Nephron (organoid): ENCODE data around the gene RAET1L.
A peak's percentile ranks its signal among the peaks of the same experiment; 100 is the strongest.

Source experiments
- H3K27ac Mint-ChIP-seq, 3 experiments: 2 replicates each; pipeline ENCODE4 v1.8.0; 2020; ENCODE audit warnings: mixed read lengths in 3 of 3, mild to moderate bottlenecking in 2 of 3, moderate library complexity in 1 of 3
- H3K27me3 Mint-ChIP-seq: 2 replicates; pipeline ENCODE4 v1.8.0; 2021; ENCODE audit warnings: low read depth, mild to moderate bottlenecking, moderate library complexity, mixed read lengths
- H3K36me3 Mint-ChIP-seq: 2 replicates; pipeline ENCODE4 v1.8.0; 2020; ENCODE audit warnings: low read depth, mixed read lengths
- H3K4me1 Mint-ChIP-seq: 2 replicates; pipeline ENCODE4 v1.8.0; 2020; ENCODE audit warnings: mixed read lengths
- H3K4me3 Mint-ChIP-seq, 3 experiments: 2 replicates each; pipeline ENCODE4 v1.8.0; 2020; ENCODE audit warnings: mild to moderate bottlenecking in 3 of 3, mixed read lengths in 3 of 3, moderate library complexity in 2 of 3
- H3K9me3 Mint-ChIP-seq: 2 replicates; pipeline ENCODE4 v1.8.0; 2020; ENCODE audit warnings: mixed read lengths
- CTCF ChIP-seq, 3 experiments: fragments of 200-600 bp; sonication (generic); IDR thresholded peaks; one replicate each; pipeline ENCODE4 v1.5.0; 2021; ENCODE audit warnings: antibody characterized with exemption in 3 of 3; ENCODE audit not compliant: unreplicated experiment in 3 of 3

RAET1L gene

GRCh38 chr6:150043096-150043495, 17.8 kb upstream of the RAET1L start:
- Mint-ChIP-seq H3K4me3 (no peak overlapping the region), H3K27ac (no peak overlapping the region), H3K9me3 (no peaks in the 10 kb centered on the region), H3K36me3 (no peaks in the 10 kb centered on the region), H3K4me1 (no peaks in the 10 kb centered on the region), H3K27me3 (peaks cover 93% of the 10 kb centered on the region)
- TF ChIP-seq CTCF (IDR thresholded peaks at IDR 0.05; ENCODE audit: unreplicated experiment in 3 of 3): no peak

- Mint-ChIP-seq H3K4me1 (peaks cover 7% of the 10 kb centered on the region), H3K27me3 (peaks cover 100% of the 10 kb centered on the region), H3K36me3 (no peaks in the 10 kb centered on the region), H3K27ac (no peak overlapping the region), H3K9me3 (peaks cover 4% of the 10 kb centered on the region), H3K4me3 (peak overlapping the region in 1 of 3 experiments; percentile 20)
- no peak for TF ChIP-seq CTCF (IDR thresholded peaks at IDR 0.05; ENCODE audit: unreplicated experiment in 3 of 3)
Observed at GRCh38 chr6:150038202-150039062, 13.1 kb upstream of the RAET1L start.

- H3K36me3 Mint-ChIP-seq: no peaks in the 10 kb centered on the region
- H3K4me1 Mint-ChIP-seq: peaks cover 7% of the 10 kb centered on the region
- peaks cover 8% of the 10 kb centered on the region for H3K9me3 Mint-ChIP-seq
- H3K27ac Mint-ChIP-seq: no peak overlapping the region
- TF ChIP-seq CTCF (IDR thresholded peaks at IDR 0.05; ENCODE audit: unreplicated experiment in 3 of 3): no peak
- peak overlapping the region; percentile 66 to 77 (median 73) for H3K4me3 Mint-ChIP-seq
- H3K27me3 Mint-ChIP-seq: peaks cover 100% of the 10 kb centered on the region
Observed at GRCh38 chr6:150037526-150038201, 12.3 kb upstream of the RAET1L start.

GRCh38 chr6:150036081-150036480, 10.7 kb upstream of the RAET1L start:
- Mint-ChIP-seq H3K9me3 (peaks cover 8% of the 10 kb centered on the region), H3K4me3 (no peak overlapping the region), H3K4me1 (peaks cover 7% of the 10 kb centered on the region), H3K36me3 (no peaks in the 10 kb centered on the region), H3K27me3 (peaks cover 89% of the 10 kb centered on the region), H3K27ac (no peak overlapping the region)
- TF ChIP-seq CTCF (IDR thresholded peaks at IDR 0.05; ENCODE audit: unreplicated experiment in 3 of 3): no peak

GRCh38 chr6:150033207-150033771, 8.0 kb upstream of the RAET1L start:
- Mint-ChIP-seq H3K27ac (no peak overlapping the region), H3K36me3 (no peaks in the 10 kb centered on the region), H3K4me1 (peaks cover 7% of the 10 kb centered on the region), H3K27me3 (peaks cover 84% of the 10 kb centered on the region), H3K4me3 (no peak overlapping the region), H3K9me3 (peaks cover 8% of the 10 kb centered on the region)
- no peak for TF ChIP-seq CTCF (IDR thresholded peaks at IDR 0.05; ENCODE audit: unreplicated experiment in 3 of 3)
